Neural progenitor cell (in vitro differentiated cells): ENCODE measurements around the gene GABRB1. TPM values are rescaled to one million over a fixed set of nuclear protein-coding genes. Genes with fewer than 3 reads are reported as not detected.

ENCODE experiments used
- DNase-seq: peaks from one replicate; pipeline ENCODE4 v3.0.0-alpha.2; 2016; ENCODE audit warnings: low spot score
- H2AFZ ChIP-seq: fragments of 200-600 bp; sonication (generic); replicated peaks from 2 replicates; pipeline ENCODE4 v1.6.1; 2016; ENCODE audit warnings: antibody characterized with exemption
- H3F3A ChIP-seq: fragments of 200-600 bp; sonication (generic); 2 replicates; pipeline ENCODE4 v1.6.1; 2016; ENCODE audit warnings: antibody characterized with exemption, low read depth
- H3K27ac ChIP-seq: fragments of 200-600 bp; sonication (generic); 2 replicates; pipeline ENCODE4 v1.5.1; 2016; ENCODE audit warnings: mild to moderate bottlenecking
- H3K27me3 ChIP-seq: fragments of 200-600 bp; sonication (generic); 2 replicates; pipeline ENCODE4 v1.6.1; 2016; ENCODE audit warnings: mild to moderate bottlenecking, moderate library complexity
- H3K36me3 ChIP-seq: fragments of 200-600 bp; sonication (generic); 2 replicates; pipeline ENCODE4 v1.5.1; 2016
- H3K4me1 ChIP-seq: fragments of 200-600 bp; sonication (generic); 2 replicates; pipeline ENCODE4 v1.6.1; 2016; ENCODE audit warnings: mixed run types
- H3K4me2 ChIP-seq: fragments of 200-600 bp; sonication (generic); 2 replicates; pipeline ENCODE4 v1.6.1; 2016
- H3K4me3 ChIP-seq: fragments of 200-600 bp; sonication (generic); 2 replicates; pipeline ENCODE4 v1.5.1; 2016
- H3K79me2 ChIP-seq: fragments of 200-600 bp; sonication (generic); 2 replicates; pipeline ENCODE4 v1.6.1; 2016; ENCODE audit warnings: low read depth
- H3K9ac ChIP-seq: fragments of 200-600 bp; sonication (generic); 2 replicates; pipeline ENCODE4 v1.6.1; 2016
- H3K9me3 ChIP-seq: fragments of 200-600 bp; sonication (generic); 2 replicates; pipeline ENCODE4 v1.5.1; 2016; ENCODE audit warnings: low read depth
- H4K20me1 ChIP-seq: fragments of 200-600 bp; sonication (generic); 2 replicates; pipeline ENCODE4 v1.6.1; 2016; ENCODE audit warnings: low read depth
- H3K27ac Mint-ChIP-seq: 3 replicates; pipeline ENCODE4 v1.8.0; 2021; ENCODE audit warnings: mixed read lengths
- H3K27me3 Mint-ChIP-seq: 2 replicates; pipeline ENCODE4 v1.8.0; 2022; ENCODE audit warnings: low read depth, mild to moderate bottlenecking, inconsistent platforms, moderate library complexity, mixed read lengths; ENCODE audit not compliant: insufficient read depth
- H3K36me3 Mint-ChIP-seq: 3 replicates; pipeline ENCODE4 v1.8.0; 2021; ENCODE audit warnings: mixed read lengths
- H3K4me1 Mint-ChIP-seq: 3 replicates; pipeline ENCODE4 v1.8.0; 2021; ENCODE audit warnings: mixed read lengths
- H3K4me3 Mint-ChIP-seq: 3 replicates; pipeline ENCODE4 v1.8.0; 2021; ENCODE audit warnings: mild to moderate bottlenecking, moderate library complexity, mixed read lengths
- H3K9me3 Mint-ChIP-seq: 3 replicates; pipeline ENCODE4 v1.8.0; 2020; ENCODE audit warnings: mixed read lengths
- CTCF ChIP-seq: fragments of 200-600 bp; sonication (generic); IDR thresholded peaks from 2 replicates; pipeline ENCODE4 v1.5.1; 2017; ENCODE audit warnings: antibody characterized with exemption, mild to moderate bottlenecking
- EZH2 ChIP-seq: fragments of 200-600 bp; sonication (generic); IDR thresholded peaks from 2 replicates; pipeline ENCODE4 v1.6.1; 2017; ENCODE audit warnings: antibody characterized with exemption, mild to moderate bottlenecking, moderate library complexity
- EZH2phosphoT487 ChIP-seq: fragments of 200-600 bp; sonication (generic); IDR thresholded peaks from 2 replicates; pipeline ENCODE4 v1.6.1; 2017; ENCODE audit warnings: antibody characterized with exemption
- total RNA-seq: library from RNA; depleted of rRNA; stranded (reverse); fragments of >200 nt; gene quantifications from 2 replicates; pipeline ENCODE4 v1.2.3, GENCODE V29; 2015; ENCODE audit warnings: low replicate concordance

GABRB1 gene
- total RNA-seq, 1 donor from 2014 or later = not detected

DNA sequence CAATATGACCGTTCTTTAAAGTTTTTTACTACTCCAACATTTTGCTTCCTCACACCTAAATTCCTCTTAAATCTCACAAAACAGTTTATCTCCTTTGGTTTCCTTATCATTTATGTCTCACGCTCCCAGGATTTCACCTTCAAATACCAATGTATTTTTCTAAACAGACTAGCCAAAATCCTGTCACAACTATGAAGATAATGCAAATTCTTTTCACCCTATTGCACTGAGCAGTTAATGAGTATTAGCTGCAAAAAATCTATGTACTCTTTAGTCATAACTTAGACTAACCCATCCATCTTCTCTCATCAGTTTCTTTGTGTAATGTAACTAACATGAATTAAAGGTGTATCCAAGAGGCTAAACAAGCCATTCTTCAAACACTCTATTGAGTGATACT lies 280.8 kb downstream of the GABRB1 start:
- no peak overlapping the region for H3K9ac ChIP-seq
- no peak overlapping the region for H3K27ac ChIP-seq
- no peaks in the 10 kb centered on the region for H3K9me3 ChIP-seq
- H3K27me3 ChIP-seq = no peaks in the 10 kb centered on the region
- H3K36me3 Mint-ChIP-seq = no peaks in the 10 kb centered on the region
- H3K4me2 ChIP-seq = no peak overlapping the region
- H3K36me3 ChIP-seq = no peaks in the 10 kb centered on the region
- no peaks in the 10 kb centered on the region for H3K4me1 Mint-ChIP-seq
- H3K4me3 Mint-ChIP-seq = no peak overlapping the region
- DNase-seq = no peak
- H2AFZ ChIP-seq = no peak overlapping the region
- no peak for TF ChIP-seq EZH2
- TF ChIP-seq EZH2phosphoT487 = no peak
- TF ChIP-seq CTCF = no peak
- no peaks in the 10 kb centered on the region for H3K79me2 ChIP-seq
- no peaks in the 10 kb centered on the region for H3K9me3 Mint-ChIP-seq
- H3K27ac Mint-ChIP-seq = no peak overlapping the region
- no peaks in the 10 kb centered on the region for H3K27me3 Mint-ChIP-seq
- H4K20me1 ChIP-seq = no peaks in the 10 kb centered on the region
- H3K4me3 ChIP-seq = no peak overlapping the region
- H3K4me1 ChIP-seq = no peaks in the 10 kb centered on the region
- H3F3A ChIP-seq = no peaks in the 10 kb centered on the region

GRCh38 chr4:47313384-47313783 lies 282.0 kb downstream of the GABRB1 start:
- no peaks in the 10 kb centered on the region for H3K36me3 Mint-ChIP-seq
- H3K4me3 Mint-ChIP-seq = no peak overlapping the region
- no peak overlapping the region for H3K27ac ChIP-seq

GRCh38 chr4:47315346-47315745 lies 284.0 kb downstream of the GABRB1 start:
- H3K27me3 ChIP-seq = no peaks in the 10 kb centered on the region
- H3K9me3 Mint-ChIP-seq = no peaks in the 10 kb centered on the region
- H3K4me1 ChIP-seq = no peaks in the 10 kb centered on the region
- H3K27me3 Mint-ChIP-seq = no peaks in the 10 kb centered on the region
- no peak overlapping the region for H3K27ac ChIP-seq
- no peaks in the 10 kb centered on the region for H4K20me1 ChIP-seq
- DNase-seq = no peak
- no peaks in the 10 kb centered on the region for H3K79me2 ChIP-seq
- no peaks in the 10 kb centered on the region for H3K36me3 ChIP-seq
- TF ChIP-seq EZH2phosphoT487 = no peak
- TF ChIP-seq CTCF = no peak
- no peak for TF ChIP-seq EZH2
- no peak overlapping the region for H3K27ac Mint-ChIP-seq
- no peak overlapping the region for H3K4me3 Mint-ChIP-seq
- no peak overlapping the region for H2AFZ ChIP-seq
- H3K4me1 Mint-ChIP-seq = no peaks in the 10 kb centered on the region
- no peak overlapping the region for H3K9ac ChIP-seq
- no peak overlapping the region for H3K4me2 ChIP-seq
- no peak overlapping the region for H3K4me3 ChIP-seq
- H3K36me3 Mint-ChIP-seq = no peaks in the 10 kb centered on the region
- H3F3A ChIP-seq = no peaks in the 10 kb centered on the region
- H3K9me3 ChIP-seq = no peaks in the 10 kb centered on the region

More at GRCh38 chr4:47313384-47313783, 282.0 kb downstream of the GABRB1 start:
- no peaks in the 10 kb centered on the region for H3K36me3 ChIP-seq
- no peak overlapping the region for H3K9ac ChIP-seq
- no peak overlapping the region for H2AFZ ChIP-seq
- H3K9me3 ChIP-seq = no peaks in the 10 kb centered on the region
- Mint-ChIP-seq H3K27me3 (no peaks in the 10 kb centered on the region), H3K27ac (no peak overlapping the region), H3K4me1 (no peaks in the 10 kb centered on the region), H3K9me3 (no peaks in the 10 kb centered on the region)
- no peak overlapping the region for H3K4me2 ChIP-seq
- DNase-seq = no peak
- H3K27me3 ChIP-seq = no peaks in the 10 kb centered on the region
- H4K20me1 ChIP-seq = no peaks in the 10 kb centered on the region
- no peaks in the 10 kb centered on the region for H3F3A ChIP-seq
- H3K4me3 ChIP-seq = no peak overlapping the region
- no peaks in the 10 kb centered on the region for H3K79me2 ChIP-seq
- H3K4me1 ChIP-seq = no peaks in the 10 kb centered on the region
- no peak for TF ChIP-seq EZH2phosphoT487
- TF ChIP-seq CTCF = no peak
- no peak for TF ChIP-seq EZH2

- Histone ChIP-seq H3K79me2 (no peaks in the 10 kb centered on the region), H3K4me3 (no peak overlapping the region), H3K27me3 (no peaks in the 10 kb centered on the region), H2AFZ (no peak overlapping the region), H3K9ac (no peak overlapping the region), H3K4me2 (no peak overlapping the region), H3K9me3 (no peaks in the 10 kb centered on the region), H3K4me1 (no peaks in the 10 kb centered on the region), H3K36me3 (no peaks in the 10 kb centered on the region), H4K20me1 (no peaks in the 10 kb centered on the region), H3K27ac (no peak overlapping the region), H3F3A (no peaks in the 10 kb centered on the region)
- Mint-ChIP-seq H3K36me3 (no peaks in the 10 kb centered on the region), H3K27me3 (peaks cover 2% of the 10 kb centered on the region), H3K4me3 (no peak overlapping the region), H3K4me1 (peaks cover 3% of the 10 kb centered on the region), H3K27ac (no peak overlapping the region), H3K9me3 (no peaks in the 10 kb centered on the region)
- TF ChIP-seq CTCF (no peak), EZH2phosphoT487 (no peak), EZH2 (no peak)
- no peak for DNase-seq
Observed at GRCh38 chr4:47326025-47326424, 294.7 kb downstream of the GABRB1 start.
